Endometrial microvascular endothelial cells (primary cell): ENCODE measurements around the gene RGP1. TPM values are rescaled to one million over a fixed set of nuclear protein-coding genes. Genes with fewer than 3 reads are reported as not detected.

Experiments
- in situ Hi-C: cut with HindIII; loops from 2 replicates; pipeline ENCODE4 v1.10.0; 2017; ENCODE audit warnings: low sequenced_read_pairs, low pct_unique_long_range_greater_than_20kb; ENCODE audit errors: inconsistent ontology term
- total RNA-seq: library from RNA; depleted of rRNA; stranded (reverse); fragments of >200 nt; gene quantifications from one replicate; pipeline ENCODE4 v1.2.3, GENCODE V29; 2015; ENCODE audit errors: inconsistent ontology term

The RGP1 gene
- total RNA-seq, 1 donor from 2014 or later = 17.2 TPM

DNA sequence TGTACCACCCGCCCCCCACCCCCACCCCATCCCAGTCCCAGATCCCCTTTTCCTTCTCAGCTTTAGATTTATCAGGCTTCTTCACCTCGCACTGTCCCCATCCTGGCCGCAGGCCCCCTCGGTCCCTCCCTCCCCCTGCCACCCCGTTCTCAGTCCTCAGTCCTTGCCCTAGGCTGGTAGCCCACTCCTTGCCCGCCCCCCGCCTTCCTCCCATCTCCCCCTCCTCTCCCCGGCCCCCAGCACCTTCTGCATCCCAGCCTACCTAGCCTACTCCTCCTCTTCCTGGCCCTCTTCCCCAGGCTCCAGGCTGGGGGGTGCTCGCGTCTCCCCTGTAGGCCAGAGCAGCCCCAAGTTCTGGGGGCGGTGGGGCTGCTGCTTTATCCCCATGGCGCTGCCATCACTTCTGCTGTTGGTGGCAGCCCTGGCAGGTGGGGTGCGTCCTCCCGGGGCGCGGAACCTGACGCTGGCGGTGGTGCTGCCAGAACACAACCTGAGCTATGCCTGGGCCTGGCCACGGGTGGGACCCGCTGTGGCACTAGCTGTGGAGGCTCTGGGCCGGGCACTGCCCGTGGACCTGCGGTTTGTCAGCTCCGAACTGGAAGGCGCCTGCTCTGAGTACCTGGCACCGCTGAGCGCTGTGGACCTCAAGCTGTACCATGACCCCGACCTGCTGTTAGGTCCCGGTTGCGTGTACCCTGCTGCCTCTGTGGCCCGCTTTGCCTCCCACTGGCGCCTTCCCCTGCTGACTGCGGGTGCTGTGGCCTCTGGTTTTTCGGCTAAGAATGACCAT lies 43.1 kb downstream of the RGP1 start:
- in situ Hi-C loops = no loop called here

DNA sequence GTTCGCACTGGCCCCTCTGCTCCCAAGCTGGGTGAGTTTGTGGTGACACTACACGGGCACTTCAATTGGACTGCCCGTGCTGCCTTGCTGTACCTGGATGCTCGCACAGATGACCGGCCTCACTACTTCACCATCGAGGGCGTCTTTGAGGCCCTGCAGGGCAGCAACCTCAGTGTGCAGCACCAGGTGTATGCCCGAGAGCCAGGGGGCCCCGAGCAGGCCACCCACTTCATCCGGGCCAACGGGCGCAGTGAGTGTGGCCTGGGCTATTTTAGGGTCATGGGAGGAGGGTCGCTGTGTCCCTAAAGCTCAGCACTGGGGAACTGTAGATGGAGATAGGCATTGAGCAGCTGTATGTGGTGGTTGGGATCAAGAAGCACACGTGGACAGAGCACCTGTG lies 43.7 kb downstream of the RGP1 start:
- in situ Hi-C loops = no loop called here

DNA sequence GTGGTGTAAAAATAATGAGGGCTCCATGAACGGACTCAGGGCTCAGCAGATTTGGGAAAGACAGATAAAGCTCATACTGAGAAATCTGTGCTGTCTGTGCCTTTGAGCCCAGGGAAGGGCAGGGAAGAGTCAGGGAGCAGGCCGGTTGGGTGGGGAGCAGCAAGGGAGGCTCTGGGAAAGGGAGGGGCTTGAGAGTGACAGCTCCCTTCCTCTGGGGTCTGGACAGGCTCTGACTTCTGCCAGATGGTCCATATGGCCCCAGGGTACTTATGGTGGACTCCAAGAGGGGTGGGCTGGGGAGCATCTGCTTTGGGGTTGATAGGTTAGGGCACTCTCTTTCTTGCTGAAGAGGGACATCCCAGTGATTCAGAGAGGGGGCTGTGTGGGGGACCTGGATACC lies 44.4 kb downstream of the RGP1 start:
- in situ Hi-C loops = no loop called here

DNA sequence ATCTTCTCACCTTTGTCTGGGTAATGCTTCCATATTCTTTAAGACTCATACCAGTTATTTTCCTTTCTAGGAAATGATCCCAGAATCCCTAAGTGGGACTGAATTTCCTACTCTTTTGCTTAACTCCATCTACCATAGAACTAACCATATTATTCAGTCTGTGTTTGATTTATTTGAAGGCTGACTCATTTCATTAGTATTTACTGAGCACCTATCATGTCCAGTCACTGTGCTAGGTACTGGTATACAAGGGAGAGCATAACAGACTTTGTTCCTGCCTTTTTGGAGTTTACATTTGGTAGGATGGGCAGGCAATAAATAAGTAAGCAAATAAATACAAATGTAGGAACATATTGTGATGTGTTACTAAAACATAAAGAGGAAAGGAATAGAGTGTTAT lies 46.6 kb downstream of the RGP1 start:
- in situ Hi-C loops = no loop called here

DNA sequence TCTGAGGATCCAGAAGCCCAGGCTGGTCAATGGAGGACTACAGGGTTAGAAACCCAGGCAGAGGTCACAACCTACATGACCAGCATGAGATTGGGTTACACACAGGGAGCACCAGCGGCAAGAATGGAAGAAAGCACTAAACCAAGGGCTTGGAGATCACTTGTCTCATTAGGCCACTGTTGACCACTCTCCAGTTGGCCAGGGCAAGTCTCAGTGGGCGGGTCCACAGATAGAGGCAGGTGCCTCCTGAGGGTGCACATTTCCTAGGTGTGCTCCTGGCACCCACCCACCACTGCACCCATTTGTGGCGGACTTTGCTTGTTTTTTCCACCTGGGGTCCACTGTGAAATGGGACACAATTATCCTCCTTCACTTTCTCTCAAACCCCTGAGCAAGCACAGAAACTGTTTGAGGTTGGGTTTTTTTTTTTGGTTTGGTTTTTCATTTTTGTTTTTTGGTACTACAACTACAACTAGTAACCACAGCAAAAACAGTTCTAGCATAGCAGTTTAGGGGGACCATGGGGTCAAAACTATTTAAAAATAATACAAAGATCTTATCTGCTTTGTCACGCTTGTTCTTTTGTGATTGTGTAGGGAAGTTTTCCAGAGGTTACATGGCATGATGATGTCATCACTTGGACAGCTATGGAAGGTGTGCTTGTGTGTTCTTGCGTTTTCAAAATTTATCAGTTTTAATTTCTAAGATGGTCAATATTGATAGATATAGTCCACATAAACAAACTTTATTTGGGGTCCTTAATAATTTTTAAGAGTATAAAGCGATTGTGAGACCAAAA lies 48.4 kb downstream of the RGP1 start:
- in situ Hi-C loops = no loop called here

DNA sequence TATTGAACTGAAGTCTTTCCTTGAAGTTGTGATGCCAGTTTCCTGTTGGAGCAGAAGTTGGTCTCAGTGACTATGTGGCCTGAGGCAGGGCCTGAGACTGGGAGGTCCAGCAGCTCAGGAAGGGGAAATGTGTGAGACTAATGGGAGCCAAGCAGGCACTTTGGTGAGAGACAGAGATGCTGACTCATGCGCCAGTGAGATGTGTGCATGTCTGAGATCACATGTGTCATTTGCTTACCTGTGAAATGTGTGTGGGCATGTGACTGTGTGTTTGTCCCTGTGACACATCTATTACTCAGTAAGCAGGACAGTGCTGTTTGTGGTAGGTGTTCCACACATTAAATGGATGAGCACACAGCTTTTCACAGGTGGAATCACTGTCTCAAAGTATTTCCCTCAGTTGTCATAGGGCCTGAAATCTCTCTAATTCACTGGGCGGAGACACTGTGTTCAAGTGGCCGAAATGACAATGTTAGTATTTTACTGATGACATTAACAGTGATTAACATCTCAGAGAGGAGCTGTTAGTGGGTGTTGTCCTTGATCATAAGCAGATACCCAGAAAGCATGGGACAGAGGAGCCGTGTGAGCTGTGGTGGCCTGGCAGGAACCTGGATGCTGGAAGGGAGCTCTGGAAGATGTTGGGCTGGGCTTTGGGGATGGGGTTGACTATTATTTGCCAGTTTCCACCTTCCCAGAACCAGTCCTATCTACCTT lies 49.7 kb downstream of the RGP1 start:
- in situ Hi-C loops = no loop called here

DNA sequence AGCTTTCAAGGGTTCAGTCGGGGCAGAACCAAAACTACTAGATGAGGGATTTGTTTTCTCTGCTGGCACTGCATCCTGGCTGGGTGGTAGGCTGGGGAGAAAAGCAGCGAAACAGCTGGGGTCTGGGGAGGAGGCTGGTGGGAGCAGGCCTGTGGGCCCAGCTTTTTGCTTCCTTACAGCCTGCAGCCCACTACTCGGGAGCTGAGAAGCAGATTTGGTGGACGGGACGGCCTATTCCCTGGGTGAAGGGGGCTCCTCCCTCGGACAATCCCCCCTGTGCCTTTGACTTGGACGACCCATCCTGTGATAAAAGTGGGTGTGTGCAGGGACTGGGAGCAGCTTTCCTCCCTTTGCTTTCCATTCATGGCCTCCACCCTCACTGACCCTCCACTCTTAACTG lies 51.4 kb downstream of the RGP1 start:
- in situ Hi-C loops = no loop called here

DNA sequence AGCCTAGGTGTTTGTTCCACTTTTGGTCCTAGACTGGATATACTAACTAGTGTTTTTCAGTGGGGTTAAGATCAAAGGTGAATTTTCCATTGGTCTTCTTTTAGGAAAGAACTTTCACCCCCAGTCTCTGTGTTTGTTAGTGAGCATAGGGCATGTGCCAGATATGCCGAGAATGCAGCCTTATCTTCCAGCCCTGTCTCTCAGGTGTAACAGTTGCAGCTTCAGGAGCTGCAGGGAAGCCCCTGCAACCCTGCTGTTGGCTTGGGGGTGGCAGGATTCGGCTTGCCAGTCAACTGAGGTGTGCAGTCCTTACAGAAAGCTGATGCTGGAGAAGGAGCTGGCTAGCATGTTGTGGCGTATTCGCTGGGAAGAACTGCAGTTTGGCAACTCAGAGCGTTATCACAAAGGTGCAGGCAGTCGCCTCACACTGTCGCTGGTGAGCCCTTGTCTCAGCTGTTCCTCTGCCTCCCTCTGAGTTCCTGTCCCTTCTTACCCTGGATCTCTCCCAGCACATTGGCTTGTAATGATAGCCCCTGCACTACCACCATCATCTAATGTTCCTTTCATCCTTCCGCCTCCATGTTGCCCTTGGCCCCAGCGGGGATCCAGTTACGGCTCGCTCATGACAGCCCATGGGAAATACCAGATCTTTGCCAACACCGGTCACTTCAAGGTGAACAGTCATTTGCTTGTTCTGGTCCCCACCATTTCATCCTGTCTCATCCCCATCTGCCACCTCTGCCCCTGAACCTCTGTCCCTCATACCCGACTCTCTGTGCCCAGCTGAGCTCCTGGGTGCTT lies 52.4 kb downstream of the RGP1 start:
- in situ Hi-C loops = no loop called here

DNA sequence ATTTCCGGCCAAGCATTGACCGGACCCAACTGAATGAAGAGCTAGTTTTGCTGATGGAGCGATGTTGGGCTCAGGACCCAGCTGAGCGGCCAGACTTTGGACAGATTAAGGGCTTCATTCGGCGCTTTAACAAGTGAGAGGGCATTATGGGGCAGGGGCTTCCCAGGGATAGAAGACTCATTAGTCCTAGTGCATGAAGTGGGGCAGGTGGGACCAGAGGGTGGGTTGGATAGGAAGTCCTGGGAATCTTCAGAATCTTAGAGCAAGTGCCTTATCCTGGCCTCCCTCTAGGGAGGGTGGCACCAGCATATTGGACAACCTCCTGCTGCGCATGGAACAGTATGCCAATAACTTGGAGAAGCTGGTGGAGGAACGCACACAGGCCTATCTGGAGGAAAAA lies 57.0 kb downstream of the RGP1 start:
- in situ Hi-C loops = no loop called here

Other genes with a start within 250 kb of the RGP1 start
- 12.9 TPM for gene TESK1, start 144.0 kb upstream of the RGP1 start, total RNA-seq
- not detected for gene CD72, start 130.9 kb upstream of the RGP1 start, total RNA-seq
- not detected for gene SIT1, start 98.4 kb upstream of the RGP1 start, total RNA-seq
- 269 TPM for gene RMRP, start 91.3 kb upstream of the RGP1 start, total RNA-seq
- 5.0 TPM for gene CCDC107, start 91.0 kb upstream of the RGP1 start, total RNA-seq
- 2.8 TPM for gene ARHGEF39, start 84.1 kb upstream of the RGP1 start, total RNA-seq
- gene CA9, start 75.4 kb upstream of the RGP1 start, total RNA-seq = not detected
- 99.1 TPM for gene TPM2, start 59.4 kb upstream of the RGP1 start, total RNA-seq
- gene TLN1, start 17.1 kb upstream of the RGP1 start, total RNA-seq = 358 TPM
- 64.9 TPM for gene CREB3, start 16.6 kb upstream of the RGP1 start, total RNA-seq
- 51.3 TPM for gene GBA2, start 59 bp upstream of the RGP1 start, total RNA-seq
- gene MSMP, start 5.0 kb downstream of the RGP1 start, total RNA-seq = 5.3 TPM
- 18.3 TPM for gene NPR2, start 42.3 kb downstream of the RGP1 start, total RNA-seq
- not detected for gene SPAG8, start 63.0 kb downstream of the RGP1 start, total RNA-seq
- 53.3 TPM for gene HINT2, start 65.8 kb downstream of the RGP1 start, total RNA-seq
- gene FAM221B, start 79.4 kb downstream of the RGP1 start, total RNA-seq = not detected
- gene TMEM8B, start 79.9 kb downstream of the RGP1 start, total RNA-seq = 0.09 TPM
- gene OR13J1, start 121.1 kb downstream of the RGP1 start, total RNA-seq = not detected
- gene HRCT1, start 156.9 kb downstream of the RGP1 start, total RNA-seq = 0.19 TPM
- 34.1 TPM for gene SPAAR, start 160.2 kb downstream of the RGP1 start, total RNA-seq
- not detected for gene OR2S2, start 208.9 kb downstream of the RGP1 start, total RNA-seq